K562 (cell line): ENCODE measurements around the gene RPLP2.

Experiments
- CTCF ChIP-seq, 3 experiments: IDR thresholded peaks in 2 of 3; conservative IDR thresholded peaks in 1 of 3; 2 replicates each; pipeline ENCODE4 v1.5.1; 2011 to 2012; ENCODE audit warnings: low read length in 3 of 3, mild to moderate bottlenecking in 3 of 3, control low read depth in 2 of 3, improper control_type of control experiment in 1 of 3, inconsistent platforms in 1 of 3, low read depth in 1 of 3, mixed read lengths in 1 of 3, moderate library complexity in 1 of 3; ENCODE audit not compliant: insufficient read depth in 2 of 3
- ESRRA ChIP-seq: fragments of 450-650 bp; IDR thresholded peaks from 2 replicates; pipeline ENCODE4 v1.6.1; 2014; ENCODE audit warnings: low read depth, mild to moderate bottlenecking, moderate library complexity, borderline replicate concordance
- MAFG ChIP-seq: fragments of 450-650 bp; conservative IDR thresholded peaks from 2 replicates; pipeline ENCODE4 v1.6.1; 2016; ENCODE audit warnings: missing genetic modification characterization, missing compliant biosample characterization
- NEUROD1 ChIP-seq: fragments of 150-350 bp; IDR thresholded peaks from 2 replicates; pipeline ENCODE4 v1.6.1; 2014; ENCODE audit warnings: borderline replicate concordance, low read length, low read depth; ENCODE audit not compliant: partially characterized antibody
- NR4A1 ChIP-seq, 2 experiments: fragments of 250-450 bp in 1 of 2; fragments of 450-650 bp in 1 of 2; sonication (Bioruptor Pico) in 1 of 2; IDR thresholded peaks; 2 replicates each; pipeline versions ENCODE4 v1.4.0 to v1.6.1; 2016 to 2020; ENCODE audit warnings: mild to moderate bottlenecking in 2 of 2, missing compliant biosample characterization in 1 of 2, missing genetic modification characterization in 1 of 2, moderate library complexity in 1 of 2
- POLR2A ChIP-seq: fragments of 450-650 bp; conservative IDR thresholded peaks from 2 replicates; pipeline ENCODE4 v1.6.1; 2016
- SRSF7 ChIP-seq: fragments of 200-400 bp; formaldehyde crosslinking; optimal IDR thresholded peaks from 2 replicates; pipeline ENCODE3; 2017; ENCODE audit warnings: mild to moderate bottlenecking, low read depth, low read length
- TAF1 ChIP-seq: IDR thresholded peaks from 2 replicates; pipeline ENCODE4 v1.6.1; 2011; ENCODE audit warnings: mild to moderate bottlenecking, low read length, moderate library complexity; ENCODE audit not compliant: insufficient read depth, control insufficient read depth, severe bottlenecking; ENCODE audit errors: extremely low read depth
- TFAP4 ChIP-seq: sonication (generic); formaldehyde crosslinking; IDR thresholded peaks from 2 replicates; pipeline ENCODE4 v1.8.0; 2022; ENCODE audit warnings: missing genetic modification reagents, mild to moderate bottlenecking, moderate library complexity, borderline replicate concordance
- ZNF23 ChIP-seq: fragments of 250-450 bp; sonication (Bioruptor Pico); IDR thresholded peaks from 2 replicates; pipeline ENCODE4 v1.4.0; 2020; ENCODE audit warnings: mild to moderate bottlenecking
- ZNF785 ChIP-seq: fragments of 250-450 bp; sonication (Bioruptor Pico); IDR thresholded peaks from 2 replicates; pipeline ENCODE4 v1.4.0; 2020; ENCODE audit warnings: mild to moderate bottlenecking
- TF ChIP-seq, protein P1 (sequence below): sonication (generic); formaldehyde crosslinking; IDR thresholded peaks from 2 replicates; pipeline ENCODE4 v1.8.1; 2023; ENCODE audit warnings: mild to moderate bottlenecking, missing genetic modification reagents

DNA sequence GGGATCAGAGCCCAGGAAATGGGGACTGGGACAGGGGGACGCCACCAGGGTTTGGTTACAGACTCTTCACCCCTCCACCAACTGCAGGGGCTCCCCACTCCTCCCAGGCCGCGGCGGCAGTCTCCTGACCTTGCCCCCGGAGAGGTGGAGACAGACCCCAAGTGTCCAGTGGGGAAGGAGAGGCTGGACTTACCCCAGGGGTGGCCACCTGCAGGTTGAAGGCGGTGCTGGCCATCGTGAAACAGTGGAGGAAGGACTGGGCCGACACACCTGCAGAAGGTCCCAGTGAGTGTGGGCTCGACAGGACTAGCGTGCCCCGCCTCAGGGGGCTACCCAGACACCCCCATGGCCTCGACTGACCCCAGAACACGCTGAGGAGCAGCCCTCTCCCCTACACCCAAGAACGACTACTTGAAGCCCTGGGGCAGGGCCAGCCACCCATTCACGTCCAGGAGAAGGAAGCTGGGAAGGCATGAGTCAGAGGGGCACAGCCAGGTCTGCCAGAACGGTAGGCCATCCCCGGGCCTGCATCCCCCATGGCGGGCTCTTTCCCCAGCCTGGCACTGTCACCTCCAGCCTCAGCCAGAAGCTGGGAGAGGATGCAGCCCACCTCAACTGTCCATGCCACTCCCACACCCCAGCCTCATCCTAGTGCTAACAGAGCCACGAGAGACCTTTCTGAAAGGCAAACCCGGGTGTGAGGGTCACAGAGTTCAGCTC lies 34.7 kb upstream of the RPLP2 start:
- no peak for TF ChIP-seq TAF1
- no peak; the same call in 1 of the 2 replicates for TF ChIP-seq POLR2A
- TF ChIP-seq, protein P1, sequence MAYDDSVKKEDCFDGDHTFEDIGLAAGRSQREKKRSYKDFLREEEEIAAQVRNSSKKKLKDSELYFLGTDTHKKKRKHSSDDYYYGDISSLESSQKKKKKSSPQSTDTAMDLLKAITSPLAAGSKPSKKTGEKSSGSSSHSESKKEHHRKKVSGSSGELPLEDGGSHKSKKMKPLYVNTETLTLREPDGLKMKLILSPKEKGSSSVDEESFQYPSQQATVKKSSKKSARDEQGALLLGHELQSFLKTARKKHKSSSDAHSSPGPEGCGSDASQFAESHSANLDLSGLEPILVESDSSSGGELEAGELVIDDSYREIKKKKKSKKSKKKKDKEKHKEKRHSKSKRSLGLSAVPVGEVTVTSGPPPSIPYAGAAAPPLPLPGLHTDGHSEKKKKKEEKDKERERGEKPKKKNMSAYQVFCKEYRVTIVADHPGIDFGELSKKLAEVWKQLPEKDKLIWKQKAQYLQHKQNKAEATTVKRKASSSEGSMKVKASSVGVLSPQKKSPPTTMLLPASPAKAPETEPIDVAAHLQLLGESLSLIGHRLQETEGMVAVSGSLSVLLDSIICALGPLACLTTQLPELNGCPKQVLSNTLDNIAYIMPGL (CRISPR knock-in tag): no peak
- TF ChIP-seq ZNF23: no peak
- TF ChIP-seq NR4A1 (CRISPR knock-in tag; IDR thresholded peaks at IDR 0.05): no peak
- TF ChIP-seq NR4A1 (tag; IDR thresholded peaks at IDR 0.05): no peak
- TF ChIP-seq CTCF (IDR thresholded peaks at IDR 0.05 in 2 of 3, conservative IDR thresholded peaks at IDR 0.05 in 1 of 3; ENCODE audit: insufficient read depth in 2 of 3, low read depth in 1 of 3, low read length in 3 of 3): no peak
- TF ChIP-seq MAFG (tag): no peak
- no peak for TF ChIP-seq NEUROD1
- TF ChIP-seq ESRRA: no peak
- no peak for TF ChIP-seq SRSF7
- no peak for TF ChIP-seq ZNF785
- no peak for TF ChIP-seq TFAP4
